GM23338 (cell line): Measurements from ENCODE around the gene LRP1B. TPM values are rescaled to one million over a fixed set of nuclear protein-coding genes. Genes with fewer than 3 reads are reported as not detected.

ENCODE experiments used
- ATAC-seq: fragments of 200-7000 bp; cut with Tn5 transposase; 3 replicates; pipeline ENCODE4 v1.9.1; 2020
- DNase-seq: peaks from one replicate; pipeline ENCODE4 v3.0.0-alpha.2; 2015; ENCODE audit warnings: low spot score
- H2AFZ ChIP-seq: fragments of 200-600 bp; sonication (generic); 2 replicates; pipeline ENCODE4 v1.8.0; 2016; ENCODE audit warnings: antibody characterized with exemption, mild to moderate bottlenecking, moderate library complexity
- H3F3A ChIP-seq: fragments of 200-600 bp; sonication (generic); replicated peaks from 2 replicates; pipeline ENCODE4 v1.8.0; 2017; ENCODE audit warnings: antibody characterized with exemption, mixed run types, low read depth
- H3K27ac ChIP-seq: fragments of 200-600 bp; sonication (generic); 2 replicates; pipeline ENCODE4 v1.6.1; 2016; ENCODE audit warnings: low read depth
- H3K27me3 ChIP-seq: fragments of 200-600 bp; sonication (generic); 2 replicates; pipeline ENCODE4 v1.8.0; 2016; ENCODE audit warnings: mild to moderate bottlenecking, mixed run types, moderate library complexity; ENCODE audit not compliant: insufficient read depth
- H3K36me3 ChIP-seq: fragments of 200-600 bp; sonication (generic); 2 replicates; pipeline ENCODE4 v1.8.0; 2016; ENCODE audit warnings: mild to moderate bottlenecking; ENCODE audit not compliant: insufficient read depth
- H3K4me1 ChIP-seq: fragments of 200-600 bp; sonication (generic); 2 replicates; pipeline ENCODE4 v1.8.0; 2016; ENCODE audit warnings: mild to moderate bottlenecking, moderate library complexity; ENCODE audit not compliant: insufficient read depth
- H3K4me2 ChIP-seq: fragments of 200-600 bp; sonication (generic); 2 replicates; pipeline ENCODE4 v1.7.1; 2017; ENCODE audit warnings: mixed run types
- H3K4me3 ChIP-seq: fragments of 200-600 bp; sonication (generic); 2 replicates; pipeline ENCODE4 v1.6.1; 2016; ENCODE audit warnings: mixed run types
- H3K79me2 ChIP-seq: fragments of 200-600 bp; sonication (generic); replicated peaks from 2 replicates; pipeline ENCODE4 v1.8.0; 2017; ENCODE audit warnings: mild to moderate bottlenecking; ENCODE audit not compliant: insufficient read depth
- H3K9me2 ChIP-seq: fragments of 200-600 bp; sonication (generic); 2 replicates; pipeline ENCODE4 v1.8.0; 2017; ENCODE audit not compliant: insufficient read depth
- H4K20me1 ChIP-seq: fragments of 200-600 bp; sonication (generic); replicated peaks from 2 replicates; pipeline ENCODE4 v1.8.0; 2017; ENCODE audit warnings: mild to moderate bottlenecking; ENCODE audit not compliant: insufficient read depth
- H3K27ac Mint-ChIP-seq: 2 replicates; pipeline ENCODE4 v1.8.0; 2020; ENCODE audit warnings: inconsistent platforms, mild to moderate bottlenecking, moderate library complexity, mixed read lengths
- H3K27me3 Mint-ChIP-seq: 3 replicates; pipeline ENCODE4 v1.8.0; 2022; ENCODE audit warnings: low read depth, mild to moderate bottlenecking, moderate library complexity, mixed read lengths, inconsistent platforms; ENCODE audit not compliant: insufficient read depth, poor library complexity
- H3K36me3 Mint-ChIP-seq: 3 replicates; pipeline ENCODE4 v1.8.0; 2021; ENCODE audit warnings: low read depth, mild to moderate bottlenecking, inconsistent platforms, moderate library complexity, mixed read lengths
- H3K4me1 Mint-ChIP-seq: 3 replicates; pipeline ENCODE4 v1.8.0; 2020; ENCODE audit warnings: mild to moderate bottlenecking, inconsistent platforms, mixed read lengths
- H3K4me3 Mint-ChIP-seq: 3 replicates; pipeline ENCODE4 v1.8.0; 2021; ENCODE audit warnings: moderate library complexity, mild to moderate bottlenecking, inconsistent platforms, mixed read lengths
- H3K9me3 Mint-ChIP-seq: 3 replicates; pipeline ENCODE4 v1.8.0; 2020; ENCODE audit warnings: moderate library complexity, mild to moderate bottlenecking, inconsistent platforms, mixed read lengths
- CREB1 ChIP-seq: fragments of 250-450 bp; sonication (Bioruptor Pico); IDR thresholded peaks from 2 replicates; pipeline ENCODE4 v1.5.0; 2020; ENCODE audit warnings: low read depth, mild to moderate bottlenecking, moderate library complexity
- CTCF ChIP-seq, 2 experiments: fragments of 200-600 bp in 1 of 2; sonication (generic) in 1 of 2; conservative IDR thresholded peaks; 2 replicates each; pipeline versions ENCODE4 v1.5.1 to v1.6.1; 2016 to 2017; ENCODE audit warnings: antibody characterized with exemption in 2 of 2, low read depth in 2 of 2, mild to moderate bottlenecking in 2 of 2, moderate library complexity in 1 of 2
- EZH2 ChIP-seq: fragments of 200-600 bp; sonication (generic); IDR thresholded peaks from one replicate; pipeline ENCODE4 v1.8.0; 2017; ENCODE audit warnings: antibody characterized with exemption, mild to moderate bottlenecking, low read depth; ENCODE audit not compliant: unreplicated experiment
- JUNB ChIP-seq: IDR thresholded peaks from one replicate; pipeline ENCODE4 v1.6.1; 2016; ENCODE audit warnings: antibody characterized with exemption; ENCODE audit not compliant: unreplicated experiment
- NANOG ChIP-seq: IDR thresholded peaks from 2 replicates; pipeline ENCODE4 v1.6.1; 2016; ENCODE audit warnings: antibody characterized with exemption, borderline replicate concordance
- REST ChIP-seq: IDR thresholded peaks from one replicate; pipeline ENCODE4 v1.6.1; 2018; ENCODE audit warnings: antibody characterized with exemption; ENCODE audit not compliant: unreplicated experiment
- STAT1 ChIP-seq: IDR thresholded peaks from one replicate; pipeline ENCODE4 v1.6.1; 2016; ENCODE audit warnings: antibody characterized with exemption; ENCODE audit not compliant: unreplicated experiment
- ZNF114 ChIP-seq: fragments of 250-450 bp; sonication (Bioruptor Pico); IDR thresholded peaks from 2 replicates; pipeline ENCODE4 v1.5.0; 2020; ENCODE audit warnings: mild to moderate bottlenecking, moderate library complexity
- ZNF331 ChIP-seq: fragments of 250-450 bp; sonication (Bioruptor Pico); IDR thresholded peaks from 2 replicates; pipeline ENCODE4 v1.5.0; 2020; ENCODE audit warnings: low read depth, mild to moderate bottlenecking, moderate library complexity
- polyA plus RNA-seq: library from polyadenylated mRNA; unstranded; fragments of >200 nt; fragmentation: Nextera tagmentation; extraction: Ambion mirVana; gene quantifications from 2 replicates; pipeline ENCODE4 v1.2.1, GENCODE V29; 2016
- total RNA-seq: library from RNA; depleted of rRNA; stranded (reverse); fragments of >200 nt; shearing (Covaris generic); gene quantifications from 2 replicates; pipeline ENCODE4 v1.2.3, GENCODE V29; 2014
- TF ChIP-seq, protein P1 (sequence below): fragments of 250-450 bp; sonication (Bioruptor Pico); IDR thresholded peaks from 2 replicates; pipeline ENCODE4 v1.5.0; 2020; ENCODE audit warnings: mild to moderate bottlenecking, moderate library complexity

Gene LRP1B
- total and polyA plus RNA-seq, 2 experiments from 2014 or later, result 0.15 to 0.97 TPM

GRCh38 chr2:141653184-141653583 is 477.6 kb downstream of the LRP1B start:
- H3K9me2 ChIP-seq, result peaks cover 7% of the 10 kb centered on the region; the same call in 1 of the 2 replicates
- no peak overlapping the region for H3K4me2 ChIP-seq
- ATAC-seq (no peak), DNase-seq (no peak)
- no peak overlapping the region for H3K4me3 ChIP-seq
- no peak for TF ChIP-seq STAT1
- TF ChIP-seq EZH2, result no peak
- no peak for TF ChIP-seq ZNF331 (CRISPR knock-in tag)
- TF ChIP-seq ZNF114 (CRISPR knock-in tag), result no peak
- TF ChIP-seq NANOG, result no peak
- no peak for TF ChIP-seq JUNB
- Mint-ChIP-seq H3K36me3 (no peaks in the 10 kb centered on the region), H3K4me3 (no peak overlapping the region), H3K9me3 (no peaks in the 10 kb centered on the region), H3K27me3 (no peaks in the 10 kb centered on the region), H3K4me1 (no peaks in the 10 kb centered on the region; the same call in 2 of the 3 replicates), H3K27ac (no peak overlapping the region)
- H3K27ac ChIP-seq, result no peak overlapping the region
- no peak overlapping the region for H2AFZ ChIP-seq
- no peaks in the 10 kb centered on the region for H3K4me1 ChIP-seq
- H3K27me3 ChIP-seq, result no peaks in the 10 kb centered on the region
- H4K20me1 ChIP-seq, result no peaks in the 10 kb centered on the region
- H3F3A ChIP-seq, result no peaks in the 10 kb centered on the region
- H3K36me3 ChIP-seq, result no peaks in the 10 kb centered on the region
- no peaks in the 10 kb centered on the region for H3K79me2 ChIP-seq

- no peaks in the 10 kb centered on the region for H3K4me1 Mint-ChIP-seq
- no peaks in the 10 kb centered on the region for H3K27me3 ChIP-seq
- no peaks in the 10 kb centered on the region for H4K20me1 ChIP-seq
- no peaks in the 10 kb centered on the region for H3K79me2 ChIP-seq
- H3K36me3 Mint-ChIP-seq, result no peaks in the 10 kb centered on the region
- no peaks in the 10 kb centered on the region for H3K9me3 Mint-ChIP-seq
- no peaks in the 10 kb centered on the region for H3K27me3 Mint-ChIP-seq
- no peaks in the 10 kb centered on the region for H3K4me1 ChIP-seq
- no peak overlapping the region for H3K4me2 ChIP-seq
- no peak overlapping the region for H2AFZ ChIP-seq
- H3K36me3 ChIP-seq, result no peaks in the 10 kb centered on the region
- peaks cover 7% of the 10 kb centered on the region; the same call in 1 of the 2 replicates for H3K9me2 ChIP-seq
- no peak for ATAC-seq
- DNase-seq, result no peak
- H3K27ac Mint-ChIP-seq, result no peak overlapping the region
- H3K4me3 Mint-ChIP-seq, result no peak overlapping the region
- H3K27ac ChIP-seq, result no peak overlapping the region
- no peaks in the 10 kb centered on the region for H3F3A ChIP-seq
- no peak overlapping the region for H3K4me3 ChIP-seq
- TF ChIP-seq REST (no peak), ZNF331 (CRISPR knock-in tag) (no peak), ZNF114 (CRISPR knock-in tag) (no peak), CREB1 (CRISPR knock-in tag) (no peak), CTCF (conservative IDR thresholded peaks at IDR 0.05; ENCODE audit: low read depth in 2 of 2) (no peak)
- TF ChIP-seq, protein P1, sequence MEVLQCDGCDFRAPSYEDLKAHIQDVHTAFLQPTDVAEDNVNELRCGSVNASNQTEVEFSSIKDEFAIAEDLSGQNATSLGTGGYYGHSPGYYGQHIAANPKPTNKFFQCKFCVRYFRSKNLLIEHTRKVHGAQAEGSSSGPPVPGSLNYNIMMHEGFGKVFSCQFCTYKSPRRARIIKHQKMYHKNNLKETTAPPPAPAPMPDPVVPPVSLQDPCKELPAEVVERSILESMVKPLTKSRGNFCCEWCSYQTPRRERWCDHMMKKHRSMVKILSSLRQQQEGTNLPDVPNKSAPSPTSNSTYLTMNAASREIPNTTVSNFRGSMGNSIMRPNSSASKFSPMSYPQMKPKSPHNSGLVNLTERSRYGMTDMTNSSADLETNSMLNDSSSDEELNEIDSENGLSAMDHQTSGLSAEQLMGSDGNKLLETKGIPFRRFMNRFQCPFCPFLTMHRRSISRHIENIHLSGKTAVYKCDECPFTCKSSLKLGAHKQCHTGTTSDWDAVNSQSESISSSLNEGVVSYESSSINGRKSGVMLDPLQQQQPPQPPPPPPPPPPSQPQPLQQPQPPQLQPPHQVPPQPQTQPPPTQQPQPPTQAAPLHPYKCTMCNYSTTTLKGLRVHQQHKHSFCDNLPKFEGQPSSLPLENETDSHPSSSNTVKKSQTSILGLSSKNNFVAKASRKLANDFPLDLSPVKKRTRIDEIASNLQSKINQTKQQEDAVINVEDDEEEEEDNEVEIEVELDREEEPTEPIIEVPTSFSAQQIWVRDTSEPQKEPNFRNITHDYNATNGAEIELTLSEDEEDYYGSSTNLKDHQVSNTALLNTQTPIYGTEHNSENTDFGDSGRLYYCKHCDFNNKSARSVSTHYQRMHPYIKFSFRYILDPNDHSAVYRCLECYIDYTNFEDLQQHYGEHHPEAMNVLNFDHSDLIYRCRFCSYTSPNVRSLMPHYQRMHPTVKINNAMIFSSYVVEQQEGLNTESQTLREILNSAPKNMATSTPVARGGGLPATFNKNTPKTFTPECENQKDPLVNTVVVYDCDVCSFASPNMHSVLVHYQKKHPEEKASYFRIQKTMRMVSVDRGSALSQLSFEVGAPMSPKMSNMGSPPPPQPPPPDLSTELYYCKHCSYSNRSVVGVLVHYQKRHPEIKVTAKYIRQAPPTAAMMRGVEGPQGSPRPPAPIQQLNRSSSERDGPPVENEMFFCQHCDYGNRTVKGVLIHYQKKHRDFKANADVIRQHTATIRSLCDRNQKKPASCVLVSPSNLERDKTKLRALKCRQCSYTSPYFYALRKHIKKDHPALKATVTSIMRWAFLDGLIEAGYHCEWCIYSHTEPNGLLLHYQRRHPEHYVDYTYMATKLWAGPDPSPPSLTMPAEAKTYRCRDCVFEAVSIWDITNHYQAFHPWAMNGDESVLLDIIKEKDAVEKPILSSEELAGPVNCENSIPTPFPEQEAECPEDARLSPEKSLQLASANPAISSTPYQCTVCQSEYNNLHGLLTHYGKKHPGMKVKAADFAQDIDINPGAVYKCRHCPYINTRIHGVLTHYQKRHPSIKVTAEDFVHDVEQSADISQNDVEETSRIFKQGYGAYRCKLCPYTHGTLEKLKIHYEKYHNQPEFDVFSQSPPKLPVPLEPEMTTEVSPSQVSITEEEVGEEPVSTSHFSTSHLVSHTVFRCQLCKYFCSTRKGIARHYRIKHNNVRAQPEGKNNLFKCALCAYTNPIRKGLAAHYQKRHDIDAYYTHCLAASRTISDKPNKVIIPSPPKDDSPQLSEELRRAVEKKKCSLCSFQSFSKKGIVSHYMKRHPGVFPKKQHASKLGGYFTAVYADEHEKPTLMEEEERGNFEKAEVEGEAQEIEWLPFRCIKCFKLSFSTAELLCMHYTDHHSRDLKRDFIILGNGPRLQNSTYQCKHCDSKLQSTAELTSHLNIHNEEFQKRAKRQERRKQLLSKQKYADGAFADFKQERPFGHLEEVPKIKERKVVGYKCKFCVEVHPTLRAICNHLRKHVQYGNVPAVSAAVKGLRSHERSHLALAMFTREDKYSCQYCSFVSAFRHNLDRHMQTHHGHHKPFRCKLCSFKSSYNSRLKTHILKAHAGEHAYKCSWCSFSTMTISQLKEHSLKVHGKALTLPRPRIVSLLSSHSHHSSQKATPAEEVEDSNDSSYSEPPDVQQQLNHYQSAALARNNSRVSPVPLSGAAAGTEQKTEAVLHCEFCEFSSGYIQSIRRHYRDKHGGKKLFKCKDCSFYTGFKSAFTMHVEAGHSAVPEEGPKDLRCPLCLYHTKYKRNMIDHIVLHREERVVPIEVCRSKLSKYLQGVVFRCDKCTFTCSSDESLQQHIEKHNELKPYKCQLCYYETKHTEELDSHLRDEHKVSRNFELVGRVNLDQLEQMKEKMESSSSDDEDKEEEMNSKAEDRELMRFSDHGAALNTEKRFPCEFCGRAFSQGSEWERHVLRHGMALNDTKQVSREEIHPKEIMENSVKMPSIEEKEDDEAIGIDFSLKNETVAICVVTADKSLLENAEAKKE (CRISPR knock-in tag), result no peak
Measured at GRCh38 chr2:141652308-141652707, 478.5 kb downstream of the LRP1B start.
